HepG2 (cell line): ENCODE results near the gene SIRT7. TPM values are rescaled to one million over a fixed set of nuclear protein-coding genes. Genes with fewer than 3 reads are reported as not detected.

Experiments used
- GFI1 ChIP-seq: sonication (generic); formaldehyde crosslinking; IDR thresholded peaks from 2 replicates; pipeline ENCODE4 v1.5.0; 2020; ENCODE audit warnings: missing genetic modification reagents, mild to moderate bottlenecking, borderline replicate concordance
- HNRNPL ChIP-seq: fragments of 200-400 bp; formaldehyde crosslinking; IDR thresholded peaks from 2 replicates; pipeline ENCODE4 v1.6.1; 2017; ENCODE audit warnings: mild to moderate bottlenecking, low read depth, low read length
- NBN ChIP-seq: fragments of 450-650 bp; conservative IDR thresholded peaks from 2 replicates; pipeline ENCODE4 v1.6.1; 2017
- POGK ChIP-seq: sonication (generic); formaldehyde crosslinking; conservative IDR thresholded peaks from 2 replicates; pipeline ENCODE4 v1.8.0; 2022; ENCODE audit warnings: mild to moderate bottlenecking, moderate library complexity, missing genetic modification reagents
- SATB2 ChIP-seq: sonication (generic); formaldehyde crosslinking; IDR thresholded peaks from 2 replicates; pipeline ENCODE4 v1.5.0; 2020; ENCODE audit warnings: missing genetic modification reagents
- SKIL ChIP-seq: sonication (generic); formaldehyde crosslinking; IDR thresholded peaks from 2 replicates; pipeline ENCODE4 v1.8.0; 2022; ENCODE audit warnings: missing genetic modification reagents, mild to moderate bottlenecking, moderate library complexity, borderline replicate concordance
- THAP7 ChIP-seq: sonication (generic); formaldehyde crosslinking; IDR thresholded peaks from 2 replicates; pipeline ENCODE4 v1.8.1; 2023; ENCODE audit warnings: mild to moderate bottlenecking, missing genetic modification reagents
- ZNF318 ChIP-seq: sonication (generic); formaldehyde crosslinking; IDR thresholded peaks from 2 replicates; pipeline ENCODE4 v1.4.0; 2020; ENCODE audit warnings: mild to moderate bottlenecking, missing genetic modification reagents
- ZNF770 ChIP-seq: sonication (generic); formaldehyde crosslinking; IDR thresholded peaks from 2 replicates; pipeline ENCODE4 v1.5.0; 2020; ENCODE audit warnings: mild to moderate bottlenecking, missing genetic modification reagents
- ZNF800 ChIP-seq: sonication (generic); formaldehyde crosslinking; IDR thresholded peaks from 2 replicates; pipeline ENCODE4 v1.4.0; 2020; ENCODE audit warnings: missing genetic modification reagents
- polyA plus RNA-seq, 8 experiments: library from polyadenylated mRNA; depleted of rRNA in 3 of 8; stranded (reverse) in 7 of 8; unstranded in 1 of 8; fragments of >200 nt; fragmentation: Illumina TruSeq in 4 of 8; extraction: Trizol in 4 of 8; gene quantifications; 2 replicates each; pipeline versions ENCODE4 v1.2.1 to v1.2.3, GENCODE V29; 2011 to 2016; ENCODE audit warnings: low read depth in 4 of 8, missing spikeins in 1 of 8, mixed read lengths in 1 of 8; ENCODE audit not compliant: insufficient read depth in 1 of 8
- total RNA-seq, 5 experiments: library from RNA; depleted of rRNA; stranded (reverse); fragments of >200 nt; fragmentation: Illumina TruSeq; extraction: Trizol; gene quantifications; 2 replicates each; pipeline ENCODE4 v1.2.3, GENCODE V29; 2016; ENCODE audit warnings: low read depth in 1 of 5

SIRT7 gene
- total and polyA plus RNA-seq, 2 of the 13 experiments (the other 11 are each of a cell fraction or from before 2014, with no cell fraction given) = 8.3 to 24.8 TPM

GRCh38 chr17:81955756-81956544 lies 38.0 kb upstream of the SIRT7 start (continued):
- TF ChIP-seq SKIL (CRISPR knock-in tag) = no peak
- TF ChIP-seq ZNF800 (CRISPR knock-in tag) = no peak
- TF ChIP-seq ZNF770 = peak; percentile 30; the same call in 1 of the 2 replicates
- TF ChIP-seq NBN = no peak
- no peak for TF ChIP-seq ZNF318 (CRISPR knock-in tag)
- peak; percentile 62; the same call in 1 of the 2 replicates for TF ChIP-seq HNRNPL
- no peak for TF ChIP-seq THAP7 (CRISPR knock-in tag)
- TF ChIP-seq POGK (CRISPR knock-in tag) = no peak
- no peak for TF ChIP-seq GFI1
- TF ChIP-seq SATB2 (CRISPR knock-in tag) = no peak
